ENCODE measurements around the gene PPIG. TPM values are rescaled to one million over a fixed set of nuclear protein-coding genes. Genes with fewer than 3 reads are reported as not detected.

PPIG gene
- total and polyA plus RNA-seq, 2 experiments from 2014 or later, result 40.7 to 157 TPM

DNA sequence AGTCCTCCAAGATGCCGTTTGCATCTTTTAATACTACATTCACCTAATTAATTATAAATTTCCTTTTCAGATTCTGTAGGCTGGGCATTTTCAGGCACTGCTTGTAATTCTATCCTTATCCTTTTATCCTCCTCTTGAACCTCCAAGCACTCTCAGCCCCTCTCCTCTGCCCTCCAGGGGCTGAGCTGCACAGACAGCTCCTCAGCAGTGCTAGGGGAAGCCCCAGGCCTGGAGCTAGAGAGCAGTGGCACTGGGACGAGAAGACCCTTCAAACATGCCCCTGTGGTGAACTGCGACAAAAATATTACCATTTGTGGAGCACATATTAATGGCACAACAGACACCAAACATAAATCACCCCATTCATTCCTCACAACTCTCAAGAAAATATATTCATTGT, 77.1 kb downstream of the PPIG start (continued):
- TF ChIP-seq, protein P1, sequence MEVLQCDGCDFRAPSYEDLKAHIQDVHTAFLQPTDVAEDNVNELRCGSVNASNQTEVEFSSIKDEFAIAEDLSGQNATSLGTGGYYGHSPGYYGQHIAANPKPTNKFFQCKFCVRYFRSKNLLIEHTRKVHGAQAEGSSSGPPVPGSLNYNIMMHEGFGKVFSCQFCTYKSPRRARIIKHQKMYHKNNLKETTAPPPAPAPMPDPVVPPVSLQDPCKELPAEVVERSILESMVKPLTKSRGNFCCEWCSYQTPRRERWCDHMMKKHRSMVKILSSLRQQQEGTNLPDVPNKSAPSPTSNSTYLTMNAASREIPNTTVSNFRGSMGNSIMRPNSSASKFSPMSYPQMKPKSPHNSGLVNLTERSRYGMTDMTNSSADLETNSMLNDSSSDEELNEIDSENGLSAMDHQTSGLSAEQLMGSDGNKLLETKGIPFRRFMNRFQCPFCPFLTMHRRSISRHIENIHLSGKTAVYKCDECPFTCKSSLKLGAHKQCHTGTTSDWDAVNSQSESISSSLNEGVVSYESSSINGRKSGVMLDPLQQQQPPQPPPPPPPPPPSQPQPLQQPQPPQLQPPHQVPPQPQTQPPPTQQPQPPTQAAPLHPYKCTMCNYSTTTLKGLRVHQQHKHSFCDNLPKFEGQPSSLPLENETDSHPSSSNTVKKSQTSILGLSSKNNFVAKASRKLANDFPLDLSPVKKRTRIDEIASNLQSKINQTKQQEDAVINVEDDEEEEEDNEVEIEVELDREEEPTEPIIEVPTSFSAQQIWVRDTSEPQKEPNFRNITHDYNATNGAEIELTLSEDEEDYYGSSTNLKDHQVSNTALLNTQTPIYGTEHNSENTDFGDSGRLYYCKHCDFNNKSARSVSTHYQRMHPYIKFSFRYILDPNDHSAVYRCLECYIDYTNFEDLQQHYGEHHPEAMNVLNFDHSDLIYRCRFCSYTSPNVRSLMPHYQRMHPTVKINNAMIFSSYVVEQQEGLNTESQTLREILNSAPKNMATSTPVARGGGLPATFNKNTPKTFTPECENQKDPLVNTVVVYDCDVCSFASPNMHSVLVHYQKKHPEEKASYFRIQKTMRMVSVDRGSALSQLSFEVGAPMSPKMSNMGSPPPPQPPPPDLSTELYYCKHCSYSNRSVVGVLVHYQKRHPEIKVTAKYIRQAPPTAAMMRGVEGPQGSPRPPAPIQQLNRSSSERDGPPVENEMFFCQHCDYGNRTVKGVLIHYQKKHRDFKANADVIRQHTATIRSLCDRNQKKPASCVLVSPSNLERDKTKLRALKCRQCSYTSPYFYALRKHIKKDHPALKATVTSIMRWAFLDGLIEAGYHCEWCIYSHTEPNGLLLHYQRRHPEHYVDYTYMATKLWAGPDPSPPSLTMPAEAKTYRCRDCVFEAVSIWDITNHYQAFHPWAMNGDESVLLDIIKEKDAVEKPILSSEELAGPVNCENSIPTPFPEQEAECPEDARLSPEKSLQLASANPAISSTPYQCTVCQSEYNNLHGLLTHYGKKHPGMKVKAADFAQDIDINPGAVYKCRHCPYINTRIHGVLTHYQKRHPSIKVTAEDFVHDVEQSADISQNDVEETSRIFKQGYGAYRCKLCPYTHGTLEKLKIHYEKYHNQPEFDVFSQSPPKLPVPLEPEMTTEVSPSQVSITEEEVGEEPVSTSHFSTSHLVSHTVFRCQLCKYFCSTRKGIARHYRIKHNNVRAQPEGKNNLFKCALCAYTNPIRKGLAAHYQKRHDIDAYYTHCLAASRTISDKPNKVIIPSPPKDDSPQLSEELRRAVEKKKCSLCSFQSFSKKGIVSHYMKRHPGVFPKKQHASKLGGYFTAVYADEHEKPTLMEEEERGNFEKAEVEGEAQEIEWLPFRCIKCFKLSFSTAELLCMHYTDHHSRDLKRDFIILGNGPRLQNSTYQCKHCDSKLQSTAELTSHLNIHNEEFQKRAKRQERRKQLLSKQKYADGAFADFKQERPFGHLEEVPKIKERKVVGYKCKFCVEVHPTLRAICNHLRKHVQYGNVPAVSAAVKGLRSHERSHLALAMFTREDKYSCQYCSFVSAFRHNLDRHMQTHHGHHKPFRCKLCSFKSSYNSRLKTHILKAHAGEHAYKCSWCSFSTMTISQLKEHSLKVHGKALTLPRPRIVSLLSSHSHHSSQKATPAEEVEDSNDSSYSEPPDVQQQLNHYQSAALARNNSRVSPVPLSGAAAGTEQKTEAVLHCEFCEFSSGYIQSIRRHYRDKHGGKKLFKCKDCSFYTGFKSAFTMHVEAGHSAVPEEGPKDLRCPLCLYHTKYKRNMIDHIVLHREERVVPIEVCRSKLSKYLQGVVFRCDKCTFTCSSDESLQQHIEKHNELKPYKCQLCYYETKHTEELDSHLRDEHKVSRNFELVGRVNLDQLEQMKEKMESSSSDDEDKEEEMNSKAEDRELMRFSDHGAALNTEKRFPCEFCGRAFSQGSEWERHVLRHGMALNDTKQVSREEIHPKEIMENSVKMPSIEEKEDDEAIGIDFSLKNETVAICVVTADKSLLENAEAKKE (CRISPR knock-in tag; IDR thresholded peaks at IDR 0.05), result no peak
- no peak for TF ChIP-seq NANOG (IDR thresholded peaks at IDR 0.05; ENCODE audit: borderline replicate concordance)
- TF ChIP-seq, protein P2, sequence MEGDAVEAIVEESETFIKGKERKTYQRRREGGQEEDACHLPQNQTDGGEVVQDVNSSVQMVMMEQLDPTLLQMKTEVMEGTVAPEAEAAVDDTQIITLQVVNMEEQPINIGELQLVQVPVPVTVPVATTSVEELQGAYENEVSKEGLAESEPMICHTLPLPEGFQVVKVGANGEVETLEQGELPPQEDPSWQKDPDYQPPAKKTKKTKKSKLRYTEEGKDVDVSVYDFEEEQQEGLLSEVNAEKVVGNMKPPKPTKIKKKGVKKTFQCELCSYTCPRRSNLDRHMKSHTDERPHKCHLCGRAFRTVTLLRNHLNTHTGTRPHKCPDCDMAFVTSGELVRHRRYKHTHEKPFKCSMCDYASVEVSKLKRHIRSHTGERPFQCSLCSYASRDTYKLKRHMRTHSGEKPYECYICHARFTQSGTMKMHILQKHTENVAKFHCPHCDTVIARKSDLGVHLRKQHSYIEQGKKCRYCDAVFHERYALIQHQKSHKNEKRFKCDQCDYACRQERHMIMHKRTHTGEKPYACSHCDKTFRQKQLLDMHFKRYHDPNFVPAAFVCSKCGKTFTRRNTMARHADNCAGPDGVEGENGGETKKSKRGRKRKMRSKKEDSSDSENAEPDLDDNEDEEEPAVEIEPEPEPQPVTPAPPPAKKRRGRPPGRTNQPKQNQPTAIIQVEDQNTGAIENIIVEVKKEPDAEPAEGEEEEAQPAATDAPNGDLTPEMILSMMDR (conservative IDR thresholded peaks at IDR 0.05; ENCODE audit: low read depth in 2 of 2), result no peak
- TF ChIP-seq, protein P3, sequence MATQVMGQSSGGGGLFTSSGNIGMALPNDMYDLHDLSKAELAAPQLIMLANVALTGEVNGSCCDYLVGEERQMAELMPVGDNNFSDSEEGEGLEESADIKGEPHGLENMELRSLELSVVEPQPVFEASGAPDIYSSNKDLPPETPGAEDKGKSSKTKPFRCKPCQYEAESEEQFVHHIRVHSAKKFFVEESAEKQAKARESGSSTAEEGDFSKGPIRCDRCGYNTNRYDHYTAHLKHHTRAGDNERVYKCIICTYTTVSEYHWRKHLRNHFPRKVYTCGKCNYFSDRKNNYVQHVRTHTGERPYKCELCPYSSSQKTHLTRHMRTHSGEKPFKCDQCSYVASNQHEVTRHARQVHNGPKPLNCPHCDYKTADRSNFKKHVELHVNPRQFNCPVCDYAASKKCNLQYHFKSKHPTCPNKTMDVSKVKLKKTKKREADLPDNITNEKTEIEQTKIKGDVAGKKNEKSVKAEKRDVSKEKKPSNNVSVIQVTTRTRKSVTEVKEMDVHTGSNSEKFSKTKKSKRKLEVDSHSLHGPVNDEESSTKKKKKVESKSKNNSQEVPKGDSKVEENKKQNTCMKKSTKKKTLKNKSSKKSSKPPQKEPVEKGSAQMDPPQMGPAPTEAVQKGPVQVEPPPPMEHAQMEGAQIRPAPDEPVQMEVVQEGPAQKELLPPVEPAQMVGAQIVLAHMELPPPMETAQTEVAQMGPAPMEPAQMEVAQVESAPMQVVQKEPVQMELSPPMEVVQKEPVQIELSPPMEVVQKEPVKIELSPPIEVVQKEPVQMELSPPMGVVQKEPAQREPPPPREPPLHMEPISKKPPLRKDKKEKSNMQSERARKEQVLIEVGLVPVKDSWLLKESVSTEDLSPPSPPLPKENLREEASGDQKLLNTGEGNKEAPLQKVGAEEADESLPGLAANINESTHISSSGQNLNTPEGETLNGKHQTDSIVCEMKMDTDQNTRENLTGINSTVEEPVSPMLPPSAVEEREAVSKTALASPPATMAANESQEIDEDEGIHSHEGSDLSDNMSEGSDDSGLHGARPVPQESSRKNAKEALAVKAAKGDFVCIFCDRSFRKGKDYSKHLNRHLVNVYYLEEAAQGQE (IDR thresholded peaks at IDR 0.05; ENCODE audit: unreplicated experiment), result no peak
- no peak for TF ChIP-seq ZNF114 (CRISPR knock-in tag; IDR thresholded peaks at IDR 0.05)
- TF ChIP-seq EZH2 (IDR thresholded peaks at IDR 0.05; ENCODE audit: low read depth, unreplicated experiment), result no peak
- TF ChIP-seq POLR2AphosphoS5 (IDR thresholded peaks at IDR 0.05; ENCODE audit: low read depth), result no peak

Data from GM23338 (cell line).